ENCODE measurements around the gene SAMD4B. TPM values are rescaled to one million over a fixed set of nuclear protein-coding genes. Genes with fewer than 3 reads are reported as not detected.

The SAMD4B gene
- total RNA-seq, 4 donors from 2014 or later: 79.5 to 212 (median 124) TPM

DNA sequence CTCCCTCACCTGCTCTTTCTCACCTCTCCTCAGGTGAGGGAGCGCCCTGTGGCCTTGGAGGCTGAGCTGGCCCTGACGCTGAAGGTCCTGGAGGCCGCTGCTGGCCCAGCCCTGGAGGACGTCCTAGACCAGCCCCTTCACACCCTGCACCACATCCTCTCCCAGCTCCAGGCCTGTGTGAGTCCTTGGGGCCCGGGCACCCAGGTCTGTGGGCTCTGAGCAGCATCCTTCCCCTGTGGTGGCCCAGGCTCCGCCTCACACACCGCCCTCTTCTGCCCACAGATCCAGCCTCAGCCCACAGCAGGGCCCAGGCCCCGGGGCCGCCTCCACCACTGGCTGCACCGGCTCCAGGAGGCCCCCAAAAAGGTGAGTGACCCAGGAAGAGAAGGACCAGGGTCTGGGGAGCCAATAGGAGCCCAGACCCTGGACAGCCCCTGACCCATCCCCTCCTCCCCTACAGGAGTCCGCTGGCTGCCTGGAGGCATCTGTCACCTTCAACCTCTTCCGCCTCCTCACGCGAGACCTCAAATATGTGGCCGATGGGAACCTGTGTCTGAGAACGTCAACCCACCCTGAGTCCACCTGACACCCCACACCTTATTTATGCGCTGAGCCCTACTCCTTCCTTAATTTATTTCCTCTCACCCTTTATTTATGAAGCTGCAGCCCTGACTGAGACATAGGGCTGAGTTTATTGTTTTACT lies 44.1 kb upstream of the SAMD4B start:
- no peak for TF ChIP-seq POLR2A (IDR thresholded peaks at IDR 0.05)
- TF ChIP-seq, protein P1, sequence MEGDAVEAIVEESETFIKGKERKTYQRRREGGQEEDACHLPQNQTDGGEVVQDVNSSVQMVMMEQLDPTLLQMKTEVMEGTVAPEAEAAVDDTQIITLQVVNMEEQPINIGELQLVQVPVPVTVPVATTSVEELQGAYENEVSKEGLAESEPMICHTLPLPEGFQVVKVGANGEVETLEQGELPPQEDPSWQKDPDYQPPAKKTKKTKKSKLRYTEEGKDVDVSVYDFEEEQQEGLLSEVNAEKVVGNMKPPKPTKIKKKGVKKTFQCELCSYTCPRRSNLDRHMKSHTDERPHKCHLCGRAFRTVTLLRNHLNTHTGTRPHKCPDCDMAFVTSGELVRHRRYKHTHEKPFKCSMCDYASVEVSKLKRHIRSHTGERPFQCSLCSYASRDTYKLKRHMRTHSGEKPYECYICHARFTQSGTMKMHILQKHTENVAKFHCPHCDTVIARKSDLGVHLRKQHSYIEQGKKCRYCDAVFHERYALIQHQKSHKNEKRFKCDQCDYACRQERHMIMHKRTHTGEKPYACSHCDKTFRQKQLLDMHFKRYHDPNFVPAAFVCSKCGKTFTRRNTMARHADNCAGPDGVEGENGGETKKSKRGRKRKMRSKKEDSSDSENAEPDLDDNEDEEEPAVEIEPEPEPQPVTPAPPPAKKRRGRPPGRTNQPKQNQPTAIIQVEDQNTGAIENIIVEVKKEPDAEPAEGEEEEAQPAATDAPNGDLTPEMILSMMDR (IDR thresholded peaks at IDR 0.05): no peak
- Histone ChIP-seq H3K4me1 (no peaks in the 10 kb centered on the region), H3K27me3 (no peaks in the 10 kb centered on the region), H3K4me3 (replicated peaks in 1 of 3) (no peak overlapping the region), H3K27ac (no peak overlapping the region), H3K9me3 (no peaks in the 10 kb centered on the region), H3K36me3 (no peaks in the 10 kb centered on the region)
- intact Hi-C loops (cut with DNase I): no loop called here
- peak in 1 of 2 donors; percentile 8 for DNase-seq
- WGBS, 2 donors: 68 to 76% methylated on average over 14 to 15 of the region's 17 CpGs

DNA sequence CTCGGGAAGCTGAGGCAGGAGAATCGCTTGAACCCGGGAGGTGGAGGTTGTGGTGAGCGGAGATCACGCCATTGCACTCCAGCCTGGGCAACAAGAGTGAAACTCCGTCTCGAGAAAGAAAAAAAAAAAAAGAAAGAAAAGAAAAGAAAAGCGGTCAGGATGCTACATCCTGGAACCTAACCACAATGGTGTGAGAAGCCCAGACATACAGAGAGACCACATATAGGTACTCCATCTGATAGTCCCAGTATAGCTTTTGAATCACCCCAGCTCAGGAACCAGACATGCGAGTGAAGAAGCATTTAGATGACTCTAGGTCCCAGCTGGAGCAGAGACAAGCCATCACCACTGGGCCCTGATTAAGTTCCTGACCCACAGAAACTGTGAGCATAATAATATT lies 42.8 kb upstream of the SAMD4B start:
- intact Hi-C loops (cut with DNase I): no loop called here
- no peak overlapping the region for H3K27ac ChIP-seq
- no peak for DNase-seq
- H3K4me1 ChIP-seq: no peaks in the 10 kb centered on the region
- no peaks in the 10 kb centered on the region for H3K27me3 ChIP-seq
- H3K9me3 ChIP-seq: no peaks in the 10 kb centered on the region
- no peaks in the 10 kb centered on the region for H3K36me3 ChIP-seq
- TF ChIP-seq, protein P1 (IDR thresholded peaks at IDR 0.05): no peak
- no peak for TF ChIP-seq POLR2A (IDR thresholded peaks at IDR 0.05)
- 90% methylated on average over 9 of the region's 9 CpGs for WGBS, 2 donors
- H3K4me3 ChIP-seq (replicated peaks in 1 of 3): no peak overlapping the region

DNA sequence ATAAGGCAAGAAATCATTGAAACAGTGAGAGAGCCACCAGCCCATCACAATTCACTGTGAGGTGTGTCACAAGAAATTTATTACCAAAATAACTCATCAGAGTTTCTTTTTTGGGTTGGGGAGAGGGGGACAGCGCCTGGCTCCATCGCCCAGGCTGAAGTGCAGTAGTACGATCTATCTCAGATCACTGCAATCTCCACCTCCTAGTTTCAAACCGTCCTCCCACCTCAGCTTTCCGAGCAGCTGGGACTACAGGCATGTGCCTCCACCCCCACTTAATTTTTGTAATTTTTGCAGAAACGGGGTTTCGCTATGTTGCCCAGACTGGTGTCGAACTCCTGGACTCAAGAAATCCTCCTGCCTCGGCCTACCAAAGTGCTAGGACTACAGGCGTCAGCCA lies 42.4 kb upstream of the SAMD4B start:
- no peaks in the 10 kb centered on the region for H3K4me1 ChIP-seq
- DNase-seq: no peak
- intact Hi-C loops (cut with DNase I): no loop called here
- H3K9me3 ChIP-seq: no peaks in the 10 kb centered on the region
- WGBS, 2 donors: 92% methylated on average over 10 of the region's 10 CpGs
- H3K4me3 ChIP-seq (replicated peaks in 1 of 3): no peak overlapping the region
- H3K27ac ChIP-seq: no peak overlapping the region
- H3K27me3 ChIP-seq: no peaks in the 10 kb centered on the region
- H3K36me3 ChIP-seq: no peaks in the 10 kb centered on the region
- TF ChIP-seq POLR2A (IDR thresholded peaks at IDR 0.05): no peak
- TF ChIP-seq, protein P1 (IDR thresholded peaks at IDR 0.05): no peak

DNA sequence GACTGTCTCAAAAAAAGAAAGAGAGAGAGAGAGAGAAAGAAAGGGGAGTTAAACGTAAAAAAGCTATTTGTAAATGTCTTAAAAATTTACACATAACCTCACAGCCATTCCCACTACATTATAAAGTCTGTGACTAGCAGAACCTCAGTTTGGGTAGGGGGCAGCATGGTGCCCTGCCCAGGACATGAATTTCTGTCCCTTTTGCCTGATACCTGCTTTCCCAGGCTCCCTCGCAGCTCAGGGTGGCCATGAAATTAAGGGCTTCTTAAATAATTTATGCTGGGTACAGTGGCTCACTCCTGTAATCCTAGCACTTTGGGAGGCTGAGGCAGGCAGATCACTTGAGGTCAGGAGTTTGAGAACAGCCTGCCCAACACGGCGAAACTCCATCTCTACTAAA lies 41.2 kb upstream of the SAMD4B start:
- no peaks in the 10 kb centered on the region for H3K9me3 ChIP-seq
- DNase-seq: no peak
- 77 to 84% methylated on average over 4 of the region's 4 CpGs for WGBS, 2 donors
- H3K4me1 ChIP-seq: no peaks in the 10 kb centered on the region
- no peak overlapping the region for H3K4me3 ChIP-seq (replicated peaks in 1 of 3)
- no peaks in the 10 kb centered on the region for H3K36me3 ChIP-seq
- H3K27ac ChIP-seq: no peak overlapping the region
- intact Hi-C loops (cut with DNase I): no loop called here
- no peaks in the 10 kb centered on the region for H3K27me3 ChIP-seq
- no peak for TF ChIP-seq POLR2A (IDR thresholded peaks at IDR 0.05)
- TF ChIP-seq, protein P1 (IDR thresholded peaks at IDR 0.05): no peak

DNA sequence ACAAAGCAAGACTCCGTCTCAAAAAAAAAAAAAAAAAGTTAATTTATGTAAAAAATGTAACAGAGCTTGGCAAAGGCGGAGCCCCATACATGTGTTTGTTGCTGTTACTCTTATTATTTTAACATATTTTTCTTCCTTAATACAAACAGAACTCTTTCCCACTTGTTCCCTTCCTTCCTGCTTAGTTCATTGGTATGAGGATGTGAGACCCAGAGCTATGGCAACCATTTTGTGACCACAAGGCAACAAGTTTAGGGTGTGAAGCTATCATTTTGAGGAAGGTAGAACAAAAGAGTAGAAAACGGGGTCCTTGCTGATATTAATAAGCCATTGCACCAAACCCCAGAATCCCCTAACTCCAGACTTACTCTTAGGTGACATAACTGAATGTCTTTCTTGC lies 40.7 kb upstream of the SAMD4B start:
- WGBS, 2 donors: 85 to 90% methylated on average over 3 of the region's 3 CpGs
- no peak for DNase-seq
- TF ChIP-seq, protein P1 (IDR thresholded peaks at IDR 0.05): no peak
- TF ChIP-seq POLR2A (IDR thresholded peaks at IDR 0.05): no peak
- Histone ChIP-seq H3K4me1 (no peaks in the 10 kb centered on the region), H3K27ac (no peak overlapping the region), H3K27me3 (no peaks in the 10 kb centered on the region), H3K9me3 (no peaks in the 10 kb centered on the region), H3K36me3 (no peaks in the 10 kb centered on the region), H3K4me3 (replicated peaks in 1 of 3) (no peak overlapping the region)
- intact Hi-C loops (cut with DNase I): no loop called here

Data from thyroid gland (tissue), 4 donors.